Activated naive CD8-positive, alpha-beta T cell treated with anti-CD3 and anti-CD28 coated beads for 36 hours (primary cell): ENCODE results near the gene RPS3A. TPM values are rescaled to one million over a fixed set of nuclear protein-coding genes. Genes with fewer than 3 reads are reported as not detected.
"Not testable (repeated sequence)": the region's sequence is repeated elsewhere in the genome, so short reads cannot be mapped to it uniquely, and the experiment has no call there.

ENCODE experiments used
- DNase-seq: peaks from one replicate; pipeline ENCODE4 v3.0.0; 2021
- H3K27ac Mint-ChIP-seq: one replicate; pipeline ENCODE4 v1.8.0; 2022; ENCODE audit warnings: mild to moderate bottlenecking, moderate library complexity, mixed read lengths
- H3K27me3 Mint-ChIP-seq: one replicate; pipeline ENCODE4 v1.8.0; 2022; ENCODE audit warnings: mild to moderate bottlenecking, mixed read lengths
- H3K36me3 Mint-ChIP-seq: one replicate; pipeline ENCODE4 v1.8.0; 2021; ENCODE audit warnings: mild to moderate bottlenecking, mixed read lengths
- H3K4me1 Mint-ChIP-seq: one replicate; pipeline ENCODE4 v1.8.0; 2021; ENCODE audit warnings: mixed read lengths
- H3K4me3 Mint-ChIP-seq: one replicate; pipeline ENCODE4 v1.8.0; 2022; ENCODE audit warnings: mild to moderate bottlenecking, moderate library complexity, mixed read lengths
- H3K9me3 Mint-ChIP-seq: one replicate; pipeline ENCODE4 v1.8.0; 2022; ENCODE audit warnings: mixed read lengths
- total RNA-seq, 2 experiments: library from RNA; stranded (reverse); gene quantifications; one replicate each; pipeline ENCODE4 v1.2.3, GENCODE V29; 2021

Gene RPS3A
- 1,000 to 10,000 TPM; 2,830 to 2,978 TPM for total RNA-seq

GRCh38 chr4:151099229-151099975, at the start of gene RPS3A:
Gene RPS3A (plus strand): TSS chr4:151099628. CDS start chr4:151099653, 25 bp downstream.
- Mint-ChIP-seq H3K27me3 (peaks cover 6% of the 10 kb centered on the region), H3K4me1 (peaks cover 35% of the 10 kb centered on the region), H3K9me3 (no peaks in the 10 kb centered on the region), H3K27ac (peak within 1 kb of the TSS; percentile 99), H3K4me3 (peak within 1 kb of the TSS; percentile 98), H3K36me3 (peaks cover 47% of the 10 kb centered on the region)
- peak; percentile 97 for DNase-seq

GRCh38 chr4:151052785-151053184, 46.6 kb upstream of the RPS3A start:
- peaks cover 2% of the 10 kb centered on the region for H3K4me1 Mint-ChIP-seq
- H3K9me3 Mint-ChIP-seq: peaks cover 1% of the 10 kb centered on the region
- H3K4me3 Mint-ChIP-seq: no peak overlapping the region
- DNase-seq: no peak
- H3K36me3 Mint-ChIP-seq: no peaks in the 10 kb centered on the region
- no peak overlapping the region for H3K27ac Mint-ChIP-seq
- no peaks in the 10 kb centered on the region for H3K27me3 Mint-ChIP-seq

GRCh38 chr4:151055539-151055938, 43.9 kb upstream of the RPS3A start:
- no peaks in the 10 kb centered on the region for H3K27me3 Mint-ChIP-seq
- no peaks in the 10 kb centered on the region for H3K36me3 Mint-ChIP-seq
- no peak overlapping the region for H3K27ac Mint-ChIP-seq
- no peak for DNase-seq
- H3K4me1 Mint-ChIP-seq: peaks cover 2% of the 10 kb centered on the region
- H3K9me3 Mint-ChIP-seq: peaks cover 1% of the 10 kb centered on the region
- no peak overlapping the region for H3K4me3 Mint-ChIP-seq

GRCh38 chr4:151063143-151063542, 36.3 kb upstream of the RPS3A start:
- H3K36me3 Mint-ChIP-seq, H3K27ac Mint-ChIP-seq, H3K27me3 Mint-ChIP-seq: not testable (repeated sequence)

GRCh38 chr4:151067316-151067970, 32.0 kb upstream of the RPS3A start:
- Mint-ChIP-seq H3K4me1 (no peaks in the 10 kb centered on the region), H3K27ac (no peak overlapping the region), H3K4me3 (no peak overlapping the region), H3K36me3 (no peaks in the 10 kb centered on the region), H3K27me3 (peaks cover 8% of the 10 kb centered on the region), H3K9me3 (no peaks in the 10 kb centered on the region)
- DNase-seq: no peak

More at GRCh38 chr4:151063143-151063542, 36.3 kb upstream of the RPS3A start:
- not testable (repeated sequence) for H3K4me1 Mint-ChIP-seq, DNase-seq, H3K9me3 Mint-ChIP-seq, H3K4me3 Mint-ChIP-seq

- Mint-ChIP-seq H3K4me3 (no peak overlapping the region), H3K9me3 (no peaks in the 10 kb centered on the region), H3K36me3 (no peaks in the 10 kb centered on the region), H3K27ac (no peak overlapping the region), H3K4me1 (peaks cover 3% of the 10 kb centered on the region), H3K27me3 (peaks cover 8% of the 10 kb centered on the region)
- DNase-seq: no peak
These were observed 25.0 kb upstream of the RPS3A start for GRCh38 chr4:151074416-151074916.

- H3K4me3 Mint-ChIP-seq, DNase-seq, H3K27ac Mint-ChIP-seq, H3K4me1 Mint-ChIP-seq, H3K36me3 Mint-ChIP-seq, H3K27me3 Mint-ChIP-seq, H3K9me3 Mint-ChIP-seq: not testable (repeated sequence)
These were observed 21.4 kb upstream of the RPS3A start for GRCh38 chr4:151077978-151078377.

- Mint-ChIP-seq H3K4me3 (no peak overlapping the region), H3K9me3 (no peaks in the 10 kb centered on the region), H3K27me3 (peaks cover 3% of the 10 kb centered on the region), H3K36me3 (no peaks in the 10 kb centered on the region), H3K4me1 (peaks cover 2% of the 10 kb centered on the region), H3K27ac (no peak overlapping the region)
- DNase-seq: no peak
These were observed 12.0 kb upstream of the RPS3A start for GRCh38 chr4:151087467-151087866.

- no peak for DNase-seq
- H3K4me1 Mint-ChIP-seq: peaks cover 4% of the 10 kb centered on the region
- no peaks in the 10 kb centered on the region for H3K9me3 Mint-ChIP-seq
- no peak overlapping the region for H3K4me3 Mint-ChIP-seq
- peaks cover 3% of the 10 kb centered on the region for H3K27me3 Mint-ChIP-seq
- H3K36me3 Mint-ChIP-seq: no peaks in the 10 kb centered on the region
- no peak overlapping the region for H3K27ac Mint-ChIP-seq
These were observed 8.4 kb upstream of the RPS3A start for GRCh38 chr4:151091047-151091446.

- no peaks in the 10 kb centered on the region for H3K9me3 Mint-ChIP-seq
- no peaks in the 10 kb centered on the region for H3K27me3 Mint-ChIP-seq
- H3K36me3 Mint-ChIP-seq: no peaks in the 10 kb centered on the region
- H3K4me3 Mint-ChIP-seq: no peak overlapping the region
- no peak for DNase-seq
- H3K27ac Mint-ChIP-seq: no peak overlapping the region
- H3K4me1 Mint-ChIP-seq: peaks cover 4% of the 10 kb centered on the region
These were observed 6.9 kb upstream of the RPS3A start for GRCh38 chr4:151092488-151092887.

GRCh38 chr4:151093203-151093602, 6.2 kb upstream of the RPS3A start:
- H3K4me3 Mint-ChIP-seq: no peak overlapping the region
- no peak overlapping the region for H3K27ac Mint-ChIP-seq
- no peaks in the 10 kb centered on the region for H3K27me3 Mint-ChIP-seq
- no peak for DNase-seq
- no peaks in the 10 kb centered on the region for H3K9me3 Mint-ChIP-seq
- peaks cover 7% of the 10 kb centered on the region for H3K4me1 Mint-ChIP-seq
- no peaks in the 10 kb centered on the region for H3K36me3 Mint-ChIP-seq

GRCh38 chr4:151094290-151094751, 5.1 kb upstream of the RPS3A start:
- DNase-seq: no peak
- Mint-ChIP-seq H3K4me3 (no peak overlapping the region), H3K9me3 (no peaks in the 10 kb centered on the region), H3K27me3 (peaks cover 3% of the 10 kb centered on the region), H3K36me3 (peaks cover 3% of the 10 kb centered on the region), H3K27ac (no peak overlapping the region), H3K4me1 (peaks cover 15% of the 10 kb centered on the region)

- no peak overlapping the region for H3K4me3 Mint-ChIP-seq
- no peak for DNase-seq
- H3K36me3 Mint-ChIP-seq: peaks cover 11% of the 10 kb centered on the region
- peaks cover 6% of the 10 kb centered on the region for H3K27me3 Mint-ChIP-seq
- H3K27ac Mint-ChIP-seq: no peak overlapping the region
- H3K9me3 Mint-ChIP-seq: no peaks in the 10 kb centered on the region
- peaks cover 16% of the 10 kb centered on the region for H3K4me1 Mint-ChIP-seq
These were observed 4.3 kb upstream of the RPS3A start for GRCh38 chr4:151095142-151095541.

- Mint-ChIP-seq H3K27ac (peak overlapping the region; percentile 99), H3K36me3 (peaks cover 35% of the 10 kb centered on the region), H3K4me3 (no peak overlapping the region), H3K9me3 (no peaks in the 10 kb centered on the region), H3K4me1 (peaks cover 26% of the 10 kb centered on the region), H3K27me3 (peaks cover 6% of the 10 kb centered on the region)
- DNase-seq: no peak
These were observed 1.7 kb upstream of the RPS3A start for GRCh38 chr4:151097759-151098158.

GRCh38 chr4:151098979-151099228, 524 bp upstream of the RPS3A start:
- Mint-ChIP-seq H3K4me3 (peak overlapping the region; percentile 98), H3K4me1 (peaks cover 33% of the 10 kb centered on the region), H3K9me3 (no peaks in the 10 kb centered on the region), H3K27ac (peak overlapping the region; percentile 99), H3K36me3 (peaks cover 45% of the 10 kb centered on the region), H3K27me3 (peaks cover 6% of the 10 kb centered on the region)
- no peak for DNase-seq

- peaks cover 52% of the 10 kb centered on the region for H3K36me3 Mint-ChIP-seq
- peak overlapping the region; percentile 99 for H3K27ac Mint-ChIP-seq
- no peak for DNase-seq
- peaks cover 6% of the 10 kb centered on the region for H3K27me3 Mint-ChIP-seq
- H3K4me3 Mint-ChIP-seq: peak overlapping the region; percentile 98
- H3K9me3 Mint-ChIP-seq: no peaks in the 10 kb centered on the region
- peaks cover 38% of the 10 kb centered on the region for H3K4me1 Mint-ChIP-seq
These were observed 569 bp downstream of the RPS3A start for GRCh38 chr4:151099976-151100417.
